Measurements from ENCODE around the gene CWC27.

GRCh38 chr5:64939772-64940510 is 171.2 kb downstream of the CWC27 start:
- TF ChIP-seq CTCF (IDR thresholded peaks at IDR 0.05), result no peak
- no peak for TF ChIP-seq EZH2 (IDR thresholded peaks at IDR 0.05)
